GM12892 (cell line): ENCODE results near the gene HORMAD2.
"Not testable (repeated sequence)": the region's sequence is repeated elsewhere in the genome, so short reads cannot be mapped to it uniquely, and the experiment has no call there.

Experiments used
- DNase-seq: peaks from one replicate; pipeline ENCODE4 v3.0.0; 2011; ENCODE audit not compliant: insufficient read length
- FAIRE-seq: peaks from 2 replicates; lab custom pipeline; 2011; peaks lifted over from hg19 to GRCh38; lab: Jason Lieb, UNC
- POLR2A ChIP-seq: IDR thresholded peaks from 2 replicates; pipeline ENCODE4 v1.6.1; 2011; ENCODE audit warnings: low read depth, low read length, control low read depth
- POLR2AphosphoS5 ChIP-seq: IDR thresholded peaks from 2 replicates; pipeline ENCODE4 v1.6.1; 2011; ENCODE audit warnings: low read depth, low read length, control low read depth
- TAF1 ChIP-seq: IDR thresholded peaks from 2 replicates; pipeline ENCODE4 v1.6.1; 2011; ENCODE audit warnings: low read depth, mild to moderate bottlenecking, control low read depth, low read length, borderline replicate concordance

HORMAD2 gene

GRCh38 chr22:30062259-30062658 lies 18.0 kb upstream of the HORMAD2 start:
- TF ChIP-seq POLR2A (no peak), TAF1 (no peak), POLR2AphosphoS5 (no peak)
- FAIRE-seq, result no peak
- no peak for DNase-seq

GRCh38 chr22:30062950-30063349 lies 17.3 kb upstream of the HORMAD2 start:
- TF ChIP-seq POLR2AphosphoS5 (no peak), POLR2A (no peak), TAF1 (no peak)

GRCh38 chr22:30064172-30064571 lies 16.1 kb upstream of the HORMAD2 start:
- DNase-seq (no peak), FAIRE-seq (no peak)
- TF ChIP-seq POLR2A, result no peak
- TF ChIP-seq TAF1, result no peak
- TF ChIP-seq POLR2AphosphoS5, result no peak

More at GRCh38 chr22:30062950-30063349, 17.3 kb upstream of the HORMAD2 start:
- no peak for DNase-seq
- no peak for FAIRE-seq

- TF ChIP-seq POLR2AphosphoS5 (no peak), POLR2A (no peak), TAF1 (no peak)
- DNase-seq (no peak), FAIRE-seq (no peak)
These were observed 6.5 kb upstream of the HORMAD2 start for GRCh38 chr22:30073743-30074142.

GRCh38 chr22:30074147-30074546 lies 6.1 kb upstream of the HORMAD2 start:
- FAIRE-seq (no peak), DNase-seq (no peak)
- TF ChIP-seq POLR2A (no peak), TAF1 (no peak), POLR2AphosphoS5 (no peak)

- no peak for DNase-seq
- no peak for FAIRE-seq
- TF ChIP-seq POLR2A, result no peak
- TF ChIP-seq TAF1, result no peak
- TF ChIP-seq POLR2AphosphoS5, result no peak
These were observed 5.3 kb upstream of the HORMAD2 start for GRCh38 chr22:30074994-30075393.

- no peak for TF ChIP-seq POLR2A
- no peak for TF ChIP-seq POLR2AphosphoS5
- TF ChIP-seq TAF1, result no peak
- FAIRE-seq, result no peak
- no peak for DNase-seq
These were observed 2.9 kb upstream of the HORMAD2 start for GRCh38 chr22:30077279-30077880.

GRCh38 chr22:30078320-30079311 lies 1.6 kb upstream of the HORMAD2 start:
- FAIRE-seq (peak; percentile 69), DNase-seq (no peak)
- TF ChIP-seq POLR2A, result no peak
- TF ChIP-seq TAF1, result no peak

GRCh38 chr22:30080805-30081204 lies 541 bp downstream of the HORMAD2 start:
- TF ChIP-seq POLR2AphosphoS5 (no peak), TAF1 (no peak)
- no peak for FAIRE-seq
- no peak for DNase-seq

GRCh38 chr22:30086496-30086895 lies 6.2 kb downstream of the HORMAD2 start:
- no peak for DNase-seq
- peak; percentile 30 for FAIRE-seq
- TF ChIP-seq POLR2A (no peak), TAF1 (no peak), POLR2AphosphoS5 (no peak)

- not testable (repeated sequence) for FAIRE-seq
These were observed 6.8 kb downstream of the HORMAD2 start for GRCh38 chr22:30087037-30087436.

GRCh38 chr22:30087611-30088010 lies 7.3 kb downstream of the HORMAD2 start:
- no peak for DNase-seq
- TF ChIP-seq TAF1, result no peak
- no peak for TF ChIP-seq POLR2AphosphoS5
- no peak for TF ChIP-seq POLR2A
- FAIRE-seq, result no peak

More at GRCh38 chr22:30087037-30087436, 6.8 kb downstream of the HORMAD2 start:
- DNase-seq, result not testable (repeated sequence)
